GM18870 (cell line): Measurements from ENCODE around the gene ATG13.
"Not testable (repeated sequence)": the region's sequence is repeated elsewhere in the genome, so short reads cannot be mapped to it uniquely, and the experiment has no call there.

Experiments
- ATAC-seq: cut with Tn5 transposase; IDR thresholded peaks from one replicate; pipeline ENCODE4 v1.9.1; 2021; ENCODE audit warnings: moderate library complexity; ENCODE audit not compliant: unreplicated experiment

Gene ATG13

GRCh38 chr11:46617134-46617971 lies at the start of gene ATG13, which contains the start of gene HARBI1:
TSS of gene ATG13 (plus strand) at chr11:46617553. CDS start at chr11:46644292, 26,739 bp downstream.
TSS of gene HARBI1 (minus strand) at chr11:46617227. CDS start at chr11:46616237, 990 bp downstream.
- ATAC-seq, result peak; percentile 71

- ATAC-seq, result no peak
Observed at GRCh38 chr11:46570790-46571398, 46.5 kb upstream of the ATG13 start.

- no peak for ATAC-seq
Observed at GRCh38 chr11:46574656-46575055, 42.7 kb upstream of the ATG13 start.

- ATAC-seq, result no peak
Observed at GRCh38 chr11:46577058-46577457, 40.3 kb upstream of the ATG13 start.

GRCh38 chr11:46582588-46582987 lies 34.8 kb upstream of the ATG13 start:
- ATAC-seq, result no peak

- ATAC-seq, result not testable (repeated sequence)
Observed at GRCh38 chr11:46583513-46583912, 33.8 kb upstream of the ATG13 start.

- ATAC-seq, result no peak
Observed at GRCh38 chr11:46588131-46588530, 29.2 kb upstream of the ATG13 start.

- no peak for ATAC-seq
Observed at GRCh38 chr11:46588915-46589314, 28.4 kb upstream of the ATG13 start.

- no peak for ATAC-seq
Observed at GRCh38 chr11:46590740-46591605, 26.4 kb upstream of the ATG13 start.

- peak; percentile 80 for ATAC-seq
Observed at GRCh38 chr11:46593550-46594373, 23.6 kb upstream of the ATG13 start, which contains the start of gene AMBRA1. TSS of gene AMBRA1 (minus strand) at chr11:46594023. CDS start at chr11:46548380, 45,643 bp downstream.

- ATAC-seq, result no peak
Observed at GRCh38 chr11:46594374-46594700, 23.0 kb upstream of the ATG13 start.

- no peak for ATAC-seq
Observed at GRCh38 chr11:46594785-46595184, 22.6 kb upstream of the ATG13 start.

- ATAC-seq, result no peak
Observed at GRCh38 chr11:46597155-46597554, 20.2 kb upstream of the ATG13 start.

- ATAC-seq, result no peak
Observed at GRCh38 chr11:46597609-46598219, 19.6 kb upstream of the ATG13 start.

GRCh38 chr11:46599340-46600193 lies 17.8 kb upstream of the ATG13 start:
- no peak for ATAC-seq

GRCh38 chr11:46600194-46600960 lies 17.0 kb upstream of the ATG13 start:
- no peak for ATAC-seq

GRCh38 chr11:46601129-46601528 lies 16.2 kb upstream of the ATG13 start:
- no peak for ATAC-seq

GRCh38 chr11:46603704-46604308 lies 13.5 kb upstream of the ATG13 start:
- ATAC-seq, result no peak
